Left hindlimb (tissue), 1 donor: ENCODE results near the gene NCBP3.
"Not testable (repeated sequence)": the region's sequence is repeated elsewhere in the genome, so short reads cannot be mapped to it uniquely, and the experiment has no call there.

Experiments used
- DNase-seq: peaks from one replicate; pipeline ENCODE4 v3.0.0-alpha.2; 2018

Gene NCBP3

GRCh38 chr17:3809135-3809534 lies 36.9 kb downstream of the NCBP3 start:
- DNase-seq = no peak

- DNase-seq = no peak
Measured at GRCh38 chr17:3808701-3809100, 37.3 kb downstream of the NCBP3 start.

- DNase-seq = no peak
Measured at GRCh38 chr17:3805581-3805980, 40.5 kb downstream of the NCBP3 start.

GRCh38 chr17:3804503-3804931 lies 41.5 kb downstream of the NCBP3 start:
- DNase-seq = no peak

- no peak for DNase-seq
Measured at GRCh38 chr17:3803308-3803640, 42.8 kb downstream of the NCBP3 start.

- no peak for DNase-seq
Measured at GRCh38 chr17:3802461-3803307, 43.4 kb downstream of the NCBP3 start.

- DNase-seq = no peak
Measured at GRCh38 chr17:3801792-3802191, 44.3 kb downstream of the NCBP3 start.

GRCh38 chr17:3801347-3801746 lies 44.7 kb downstream of the NCBP3 start:
- DNase-seq = no peak

GRCh38 chr17:3800362-3801271 lies 45.4 kb downstream of the NCBP3 start, which contains the start of gene ITGAE:
ITGAE (minus strand) TSS chr17:3801188; CDS start chr17:3801144, 44 bp downstream.
- no peak for DNase-seq

- no peak for DNase-seq
Measured at GRCh38 chr17:3799181-3799945, 46.7 kb downstream of the NCBP3 start.

- DNase-seq = no peak
Measured at GRCh38 chr17:3798273-3799180, 47.5 kb downstream of the NCBP3 start.

- no peak for DNase-seq
Measured at GRCh38 chr17:3796822-3797170, 49.2 kb downstream of the NCBP3 start.

- DNase-seq = no peak
Measured at GRCh38 chr17:3796110-3796821, 49.8 kb downstream of the NCBP3 start.

- no peak for DNase-seq
Measured at GRCh38 chr17:3795390-3796102, 50.5 kb downstream of the NCBP3 start.

- no peak for DNase-seq
Measured at GRCh38 chr17:3794557-3795389, 51.3 kb downstream of the NCBP3 start.

GRCh38 chr17:3794152-3794551 lies 51.9 kb downstream of the NCBP3 start:
- DNase-seq = not testable (repeated sequence)

GRCh38 chr17:3793258-3793657 lies 52.8 kb downstream of the NCBP3 start:
- not testable (repeated sequence) for DNase-seq

- no peak for DNase-seq
Measured at GRCh38 chr17:3792481-3792880, 53.6 kb downstream of the NCBP3 start.

- no peak for DNase-seq
Measured at GRCh38 chr17:3788200-3788599, 57.8 kb downstream of the NCBP3 start.

- DNase-seq = not testable (repeated sequence)
Measured at GRCh38 chr17:3785323-3785722, 60.7 kb downstream of the NCBP3 start.
